Suppressor macrophage treated with lipopolysaccharide for 4 hours (primary cell): Measurements from ENCODE around the gene ZNF790.

Experiments
- DNase-seq: peaks from one replicate; pipeline ENCODE4 v3.0.0-alpha.2; 2020

Gene ZNF790

GRCh38 chr19:36771261-36772231 lies 66.6 kb downstream of the ZNF790 start:
- peak; percentile 38 for DNase-seq
